Measurements from ENCODE around the gene PALB2.
"Not testable (repeated sequence)": the region's sequence is repeated elsewhere in the genome, so short reads cannot be mapped to it uniquely, and the experiment has no call there.

The PALB2 gene

GRCh38 chr16:23584186-23585076, 56.7 kb downstream of the PALB2 start:
- no peak for DNase-seq (ENCODE audit: low read depth in 3 of 3)

- not testable (repeated sequence) for DNase-seq (ENCODE audit: low read depth in 3 of 3)
These were observed 57.8 kb downstream of the PALB2 start for GRCh38 chr16:23583271-23583670.

GRCh38 chr16:23581764-23582163, 59.3 kb downstream of the PALB2 start:
- no peak for DNase-seq (ENCODE audit: low read depth in 3 of 3)

- DNase-seq (ENCODE audit: low read depth in 3 of 3) = no peak
These were observed 60.7 kb downstream of the PALB2 start for GRCh38 chr16:23580391-23580790.

GRCh38 chr16:23579371-23579770, 61.7 kb downstream of the PALB2 start:
- DNase-seq (ENCODE audit: low read depth in 3 of 3) = no peak

GRCh38 chr16:23578101-23578830, 62.8 kb downstream of the PALB2 start:
- DNase-seq (ENCODE audit: low read depth in 3 of 3) = no peak

GRCh38 chr16:23577493-23577892, 63.6 kb downstream of the PALB2 start:
- no peak for DNase-seq (ENCODE audit: low read depth in 3 of 3)

GRCh38 chr16:23575834-23576233, 65.3 kb downstream of the PALB2 start:
- DNase-seq (ENCODE audit: low read depth in 3 of 3) = no peak

GRCh38 chr16:23573817-23574216, 67.3 kb downstream of the PALB2 start:
- no peak for DNase-seq (ENCODE audit: low read depth in 3 of 3)

- DNase-seq (ENCODE audit: low read depth in 3 of 3) = no peak
These were observed 68.7 kb downstream of the PALB2 start for GRCh38 chr16:23572394-23572793.

GRCh38 chr16:23571895-23572294, 69.2 kb downstream of the PALB2 start:
- no peak for DNase-seq (ENCODE audit: low read depth in 3 of 3)

GRCh38 chr16:23570992-23571632, 70.0 kb downstream of the PALB2 start:
- no peak for DNase-seq (ENCODE audit: low read depth in 3 of 3)

- no peak for DNase-seq (ENCODE audit: low read depth in 3 of 3)
These were observed 73.5 kb downstream of the PALB2 start for GRCh38 chr16:23567602-23568001.

GRCh38 chr16:23566724-23567123, 74.4 kb downstream of the PALB2 start:
- DNase-seq (ENCODE audit: low read depth in 3 of 3) = no peak

- no peak for DNase-seq (ENCODE audit: low read depth in 3 of 3)
These were observed 76.3 kb downstream of the PALB2 start for GRCh38 chr16:23564575-23565363.

- no peak for DNase-seq (ENCODE audit: low read depth in 3 of 3)
These were observed 77.9 kb downstream of the PALB2 start for GRCh38 chr16:23563186-23563585.

- DNase-seq (ENCODE audit: low read depth in 3 of 3) = no peak
These were observed 78.6 kb downstream of the PALB2 start for GRCh38 chr16:23562505-23562904.

- DNase-seq (ENCODE audit: low read depth in 3 of 3) = no peak
These were observed 79.5 kb downstream of the PALB2 start for GRCh38 chr16:23561586-23561985.

GRCh38 chr16:23557779-23558702, 83.1 kb downstream of the PALB2 start:
- DNase-seq (ENCODE audit: low read depth in 3 of 3) = peak in 1 of 3 donors; percentile 4

Data from stimulated activated CD4-positive, alpha-beta T cell treated with anti-CD3 and anti-CD28 coated beads, TNF-alpha, amount 100 ng/mL, for 48 hours (primary cell).